ENCODE measurements around the gene AMN1.

GRCh38 chr12:31773223-31773750 is 44.5 kb upstream of the AMN1 start:
- TF ChIP-seq CTCF (conservative IDR thresholded peaks at IDR 0.05; ENCODE audit: low read depth, low read length) (no peak), EZH2phosphoT487 (IDR thresholded peaks at IDR 0.05; ENCODE audit: borderline replicate concordance, low read length) (no peak)

All from PC-3 (cell line).